H1 (cell line): ENCODE results near the gene CXCR1.
"Not testable (repeated sequence)": the region's sequence is repeated elsewhere in the genome, so short reads cannot be mapped to it uniquely, and the experiment has no call there.

ENCODE experiments used
- CEBPB ChIP-seq: IDR thresholded peaks from 2 replicates; pipeline ENCODE4 v1.6.1; 2012; ENCODE audit warnings: low read depth, low read length
- CREB1 ChIP-seq: IDR thresholded peaks from 2 replicates; pipeline ENCODE4 v1.6.1; 2012; ENCODE audit warnings: inconsistent platforms
- CTCF ChIP-seq, 3 experiments: IDR thresholded peaks; 1 replicate in 2 of 3; 2 replicates in 1 of 3; pipeline versions ENCODE4 v1.5.1 to v1.6.1; 2011; ENCODE audit warnings: low read length in 3 of 3, mild to moderate bottlenecking in 3 of 3, inconsistent platforms in 2 of 3, low read depth in 1 of 3, moderate library complexity in 1 of 3; ENCODE audit not compliant: insufficient read depth in 1 of 3; ENCODE audit errors: control extremely low read depth in 1 of 3
- EZH2 ChIP-seq: fragments of 200-600 bp; sonication (generic); IDR thresholded peaks from 2 replicates; pipeline ENCODE4 v1.7.1; 2012; ENCODE audit warnings: low read depth, mild to moderate bottlenecking, moderate library complexity, low read length, inconsistent platforms; ENCODE audit not compliant: severe bottlenecking
- JUND ChIP-seq: IDR thresholded peaks from 2 replicates; pipeline ENCODE4 v1.6.1; 2011; ENCODE audit warnings: mild to moderate bottlenecking, improper control_type of control experiment, low read length
- POLR2A ChIP-seq, 2 experiments: IDR thresholded peaks; 1 replicate in 1 of 2; 2 replicates in 1 of 2; pipeline ENCODE4 v1.6.1; 2011; ENCODE audit warnings: low read depth in 2 of 2, low read length in 2 of 2, mild to moderate bottlenecking in 2 of 2; ENCODE audit errors: control extremely low read depth in 1 of 2
- POLR2AphosphoS5 ChIP-seq: IDR thresholded peaks from 2 replicates; pipeline ENCODE4 v1.6.1; 2011; ENCODE audit warnings: low read depth, low read length
- SRF ChIP-seq: IDR thresholded peaks from 2 replicates; pipeline ENCODE4 v1.6.1; 2011; ENCODE audit warnings: mild to moderate bottlenecking, low read depth, low read length, moderate library complexity
- SUZ12 ChIP-seq: fragments of 200-600 bp; sonication (generic); IDR thresholded peaks from 2 replicates; pipeline ENCODE4 v1.6.1; 2012; ENCODE audit warnings: mild to moderate bottlenecking, inconsistent platforms, low read length, moderate library complexity, mixed read lengths
- YY1 ChIP-seq: IDR thresholded peaks from 2 replicates; pipeline ENCODE4 v1.6.1; 2011; ENCODE audit warnings: low read depth, mild to moderate bottlenecking, low read length

- not testable (repeated sequence) for TF ChIP-seq CTCF (IDR thresholded peaks at IDR 0.05; ENCODE audit: control extremely low read depth in 1 of 3, insufficient read depth in 1 of 3, low read depth in 1 of 3, low read length in 3 of 3); JUND; CEBPB; POLR2A (IDR thresholded peaks at IDR 0.05; ENCODE audit: control extremely low read depth in 1 of 2, low read depth in 2 of 2, low read length in 2 of 2); SRF; POLR2AphosphoS5; YY1; EZH2; CREB1; SUZ12
Measured at GRCh38 chr2:218121789-218122188, 45.0 kb downstream of the CXCR1 start.
